LNCAP (cell line): ENCODE measurements around the gene PSMD11.

Source experiments
- TF ChIP-seq, protein P1 (sequence below): fragments of 450-650 bp; IDR thresholded peaks from 2 replicates; pipeline ENCODE4 v1.5.1; 2017; ENCODE audit warnings: mild to moderate bottlenecking

Gene PSMD11

GRCh38 chr17:32444301-32445073 lies at the start of gene PSMD11:
Gene PSMD11, plus strand, starts transcription at chr17:32444510. Its CDS starts 14 bp downstream, at chr17:32444524.
- TF ChIP-seq, protein P1, sequence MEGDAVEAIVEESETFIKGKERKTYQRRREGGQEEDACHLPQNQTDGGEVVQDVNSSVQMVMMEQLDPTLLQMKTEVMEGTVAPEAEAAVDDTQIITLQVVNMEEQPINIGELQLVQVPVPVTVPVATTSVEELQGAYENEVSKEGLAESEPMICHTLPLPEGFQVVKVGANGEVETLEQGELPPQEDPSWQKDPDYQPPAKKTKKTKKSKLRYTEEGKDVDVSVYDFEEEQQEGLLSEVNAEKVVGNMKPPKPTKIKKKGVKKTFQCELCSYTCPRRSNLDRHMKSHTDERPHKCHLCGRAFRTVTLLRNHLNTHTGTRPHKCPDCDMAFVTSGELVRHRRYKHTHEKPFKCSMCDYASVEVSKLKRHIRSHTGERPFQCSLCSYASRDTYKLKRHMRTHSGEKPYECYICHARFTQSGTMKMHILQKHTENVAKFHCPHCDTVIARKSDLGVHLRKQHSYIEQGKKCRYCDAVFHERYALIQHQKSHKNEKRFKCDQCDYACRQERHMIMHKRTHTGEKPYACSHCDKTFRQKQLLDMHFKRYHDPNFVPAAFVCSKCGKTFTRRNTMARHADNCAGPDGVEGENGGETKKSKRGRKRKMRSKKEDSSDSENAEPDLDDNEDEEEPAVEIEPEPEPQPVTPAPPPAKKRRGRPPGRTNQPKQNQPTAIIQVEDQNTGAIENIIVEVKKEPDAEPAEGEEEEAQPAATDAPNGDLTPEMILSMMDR: peak; percentile 90; the same call in 1 of the 2 replicates

GRCh38 chr17:32396343-32396742 lies 48.0 kb upstream of the PSMD11 start:
- TF ChIP-seq, protein P1: no peak

- TF ChIP-seq, protein P1: no peak
These were observed 45.4 kb upstream of the PSMD11 start for GRCh38 chr17:32398946-32399345.

DNA sequence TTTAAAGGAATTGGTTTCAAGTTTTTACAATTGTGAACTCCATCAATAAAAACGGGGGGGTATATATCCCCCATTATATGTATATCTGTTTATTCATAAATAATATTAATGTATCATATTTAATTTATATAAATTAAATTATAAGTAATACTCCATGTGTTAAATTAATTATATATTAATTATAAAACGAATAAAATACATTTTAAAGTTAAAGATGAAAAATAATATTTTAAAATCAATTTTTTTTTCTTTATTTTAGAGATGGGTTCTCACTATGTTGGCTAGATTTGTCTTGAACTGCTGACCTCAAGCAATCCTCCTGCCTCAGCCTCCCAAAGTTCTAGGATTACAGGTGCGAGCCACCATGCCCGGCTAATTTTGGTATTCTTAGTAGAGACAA lies 17.4 kb upstream of the PSMD11 start:
- TF ChIP-seq, protein P1: no peak

GRCh38 chr17:32429598-32429997 lies 14.7 kb upstream of the PSMD11 start:
- TF ChIP-seq, protein P1: no peak

- TF ChIP-seq, protein P1: no peak
These were observed 3.6 kb upstream of the PSMD11 start for GRCh38 chr17:32440722-32441121.

GRCh38 chr17:32441886-32442285 lies 2.4 kb upstream of the PSMD11 start:
- TF ChIP-seq, protein P1: no peak
